ENCODE data around the gene SPPL2C. TPM values are rescaled to one million over a fixed set of nuclear protein-coding genes. Genes with fewer than 3 reads are reported as not detected.

The SPPL2C gene
- total RNA-seq, 1 experiment from 2014 or later, result not detected

GRCh38 chr17:45895304-45895968 is 50.8 kb downstream of the SPPL2C start (continued):
- no peak; the same call in none of the 2 replicates for TF ChIP-seq PRDM15 (CRISPR knock-in tag; IDR thresholded peaks at IDR 0.05)
- no peak for TF ChIP-seq ZMAT4 (CRISPR knock-in tag; IDR thresholded peaks at IDR 0.05)
- no peak; the same call in 1 of the 2 replicates for TF ChIP-seq FOXP4 (CRISPR knock-in tag; IDR thresholded peaks at IDR 0.05)
- TF ChIP-seq GABPB1 (CRISPR knock-in tag; IDR thresholded peaks at IDR 0.05), result no peak
- no peak for TF ChIP-seq AR (CRISPR knock-in tag; IDR thresholded peaks at IDR 0.05)
- TF ChIP-seq MXD4 (CRISPR knock-in tag; IDR thresholded peaks at IDR 0.05; ENCODE audit: borderline replicate concordance), result no peak
- no peak for TF ChIP-seq ESRRA (CRISPR knock-in tag; IDR thresholded peaks at IDR 0.05; ENCODE audit: borderline replicate concordance)

GRCh38 chr17:45895969-45896785 is 51.5 kb downstream of the SPPL2C start:
- Mint-ChIP-seq H3K9me3 (no peaks in the 10 kb centered on the region), H3K27ac (no peak overlapping the region), H3K4me3 (peak overlapping the region; percentile 73), H3K4me1 (peaks cover 18% of the 10 kb centered on the region), H3K27me3 (ENCODE audit: low read depth) (peaks cover 97% of the 10 kb centered on the region), H3K36me3 (no peaks in the 10 kb centered on the region)
- POLR2A ChIA-PET, result no interaction called here
- ATAC-seq (no peak), DNase-seq (ENCODE audit: low spot score) (peak; percentile 29)
- CTCF ChIA-PET, result interaction anchor here (1.0 to 3.8 kb wide), 6 partner anchors 12 to 113 kb away, joined by 3 to 17 read pairs (median 5); partner anchors contain the start of gene CRHR1
- no peak for TF ChIP-seq ZNF396 (CRISPR knock-in tag; IDR thresholded peaks at IDR 0.05; ENCODE audit: borderline replicate concordance)
- TF ChIP-seq TP53 (CRISPR knock-in tag; IDR thresholded peaks at IDR 0.05), result no peak
- TF ChIP-seq FOXP1 (CRISPR knock-in tag; IDR thresholded peaks at IDR 0.05; ENCODE audit: borderline replicate concordance), result 0 out of 2 replicates have a peak, but pooled peaks have one; percentile 8
- TF ChIP-seq ARID4B (CRISPR knock-in tag; IDR thresholded peaks at IDR 0.05; ENCODE audit: borderline replicate concordance), result no peak
- TF ChIP-seq ZNF219 (CRISPR knock-in tag; IDR thresholded peaks at IDR 0.05; ENCODE audit: borderline replicate concordance), result no peak
